OCI-M1 (cell line): ENCODE data around the gene SNCB.
A peak's percentile ranks its signal among the peaks of the same experiment; 100 is the strongest.

Experiments
- DNase-seq: peaks from one replicate; lab custom pipeline; 2025; lab: John Stamatoyannopoulos, UW

SNCB gene

DNA sequence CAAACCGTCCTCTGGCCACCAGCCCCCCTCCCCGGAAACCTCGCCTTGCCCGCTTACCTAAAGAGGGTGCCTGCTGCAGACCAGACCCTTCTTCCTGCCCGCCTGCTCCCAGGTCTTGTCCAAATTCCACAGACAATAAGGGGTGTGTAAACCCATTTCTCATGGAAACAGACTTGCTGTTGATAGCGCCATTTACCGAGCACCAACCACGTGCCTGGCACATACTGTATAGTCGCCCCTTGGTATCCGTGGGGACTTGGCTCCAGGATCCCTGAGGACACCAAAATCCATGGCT is 56.1 kb downstream of the SNCB start:
- no peak for DNase-seq

DNA sequence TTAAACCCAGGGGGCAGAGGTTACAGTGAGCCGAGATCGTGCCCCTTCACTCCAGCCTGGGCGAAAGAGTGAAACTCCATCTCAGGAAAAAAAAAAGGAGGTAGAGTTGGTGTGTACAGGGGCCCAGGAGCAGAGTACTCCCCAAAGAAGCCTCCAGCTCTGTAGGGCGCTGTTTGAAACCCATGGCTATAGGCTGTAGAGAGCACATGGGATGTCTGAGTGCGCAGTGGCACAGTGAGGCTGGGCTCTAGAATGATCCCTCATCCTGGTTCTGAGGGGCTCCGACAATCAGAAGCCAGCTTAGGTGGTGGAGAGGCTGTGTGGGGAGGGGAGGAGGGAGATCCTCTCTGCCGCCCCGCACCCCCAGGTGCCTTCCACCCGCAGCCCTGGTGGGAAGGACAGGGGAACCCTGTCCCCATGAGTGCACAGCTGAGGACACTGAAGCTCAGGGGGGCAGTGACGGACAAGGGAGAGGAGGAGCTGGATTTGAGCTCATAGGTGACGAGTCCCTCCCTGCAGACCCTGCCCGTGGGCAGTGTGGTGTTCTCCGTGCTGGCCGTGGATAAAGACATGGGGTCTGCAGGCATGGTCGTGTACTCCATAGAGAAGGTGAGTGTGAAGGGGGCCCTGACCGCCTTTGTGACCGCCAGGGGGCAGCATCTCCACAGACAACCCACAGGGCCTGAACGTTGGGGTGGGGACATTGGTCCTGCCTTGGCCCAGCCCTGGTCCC is 56.6 kb downstream of the SNCB start:
- peak; percentile 73 for DNase-seq
